ENCODE measurements around the gene RFC2. TPM values are rescaled to one million over a fixed set of nuclear protein-coding genes. Genes with fewer than 3 reads are reported as not detected.

Gene RFC2
- total RNA-seq, 4 donors from 2014 or later = 8.2 to 15.2 (median 12.7) TPM

DNA sequence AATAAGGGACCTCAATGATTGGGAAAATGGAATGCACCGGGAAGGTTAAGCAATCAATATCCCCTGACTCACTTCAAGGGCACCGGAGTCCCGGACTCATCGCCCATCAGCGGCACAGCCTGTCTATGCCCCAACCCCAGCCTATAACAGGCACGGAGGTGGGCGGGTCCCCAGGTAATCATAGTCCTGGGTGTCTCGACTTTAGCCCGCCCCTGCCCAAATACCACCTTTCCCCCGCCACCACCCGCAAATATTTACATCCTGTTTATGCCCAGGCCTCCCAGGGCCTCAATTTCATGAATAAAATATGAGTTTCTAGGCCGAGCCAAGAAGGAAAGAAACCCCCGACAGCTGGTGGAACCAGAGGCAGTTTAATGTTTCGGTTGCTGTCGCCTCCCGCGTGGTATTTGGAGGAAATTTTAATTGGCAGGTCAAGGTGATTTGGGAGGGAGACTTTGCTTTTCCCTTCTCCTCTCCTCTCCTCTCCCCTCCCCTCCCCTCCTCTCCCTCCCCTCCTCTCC is 15.6 kb upstream of the RFC2 start:
- ATAC-seq (peak in 1 of 2 donors; percentile 41), DNase-seq (peak in 1 of 2 donors; percentile 15)
- Histone ChIP-seq H3K27ac (peak overlapping the region in 2 of 4 donors; percentile 34 to 55), H3K27me3 (no peaks in the 10 kb centered on the region), H3K36me3 (no peaks in the 10 kb centered on the region), H3K4me1 (peaks cover 0 to 5% of the 10 kb centered on the region in 2 donors), H3K4me3 (peak overlapping the region; percentile 57 to 68 (median 62)), H3K9me3 (no peaks in the 10 kb centered on the region)
- intact Hi-C loops (cut with DNase I; ENCODE audit: low total_unique reads) = loop anchor here (1.0 kb wide), 1 partner anchor 19 kb away; the partner anchor contains the start of gene CLIP2
- in situ Hi-C loops (cut with MboI; ENCODE audit: low sequenced_read_pairs in 4 of 4) = no loop called here
- TF ChIP-seq, protein P1, sequence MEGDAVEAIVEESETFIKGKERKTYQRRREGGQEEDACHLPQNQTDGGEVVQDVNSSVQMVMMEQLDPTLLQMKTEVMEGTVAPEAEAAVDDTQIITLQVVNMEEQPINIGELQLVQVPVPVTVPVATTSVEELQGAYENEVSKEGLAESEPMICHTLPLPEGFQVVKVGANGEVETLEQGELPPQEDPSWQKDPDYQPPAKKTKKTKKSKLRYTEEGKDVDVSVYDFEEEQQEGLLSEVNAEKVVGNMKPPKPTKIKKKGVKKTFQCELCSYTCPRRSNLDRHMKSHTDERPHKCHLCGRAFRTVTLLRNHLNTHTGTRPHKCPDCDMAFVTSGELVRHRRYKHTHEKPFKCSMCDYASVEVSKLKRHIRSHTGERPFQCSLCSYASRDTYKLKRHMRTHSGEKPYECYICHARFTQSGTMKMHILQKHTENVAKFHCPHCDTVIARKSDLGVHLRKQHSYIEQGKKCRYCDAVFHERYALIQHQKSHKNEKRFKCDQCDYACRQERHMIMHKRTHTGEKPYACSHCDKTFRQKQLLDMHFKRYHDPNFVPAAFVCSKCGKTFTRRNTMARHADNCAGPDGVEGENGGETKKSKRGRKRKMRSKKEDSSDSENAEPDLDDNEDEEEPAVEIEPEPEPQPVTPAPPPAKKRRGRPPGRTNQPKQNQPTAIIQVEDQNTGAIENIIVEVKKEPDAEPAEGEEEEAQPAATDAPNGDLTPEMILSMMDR (IDR thresholded peaks at IDR 0.05 in 4 of 5, conservative IDR thresholded peaks at IDR 0.05 in 1 of 5) = no peak
- no peak for TF ChIP-seq POLR2A (IDR thresholded peaks at IDR 0.05)

DNA sequence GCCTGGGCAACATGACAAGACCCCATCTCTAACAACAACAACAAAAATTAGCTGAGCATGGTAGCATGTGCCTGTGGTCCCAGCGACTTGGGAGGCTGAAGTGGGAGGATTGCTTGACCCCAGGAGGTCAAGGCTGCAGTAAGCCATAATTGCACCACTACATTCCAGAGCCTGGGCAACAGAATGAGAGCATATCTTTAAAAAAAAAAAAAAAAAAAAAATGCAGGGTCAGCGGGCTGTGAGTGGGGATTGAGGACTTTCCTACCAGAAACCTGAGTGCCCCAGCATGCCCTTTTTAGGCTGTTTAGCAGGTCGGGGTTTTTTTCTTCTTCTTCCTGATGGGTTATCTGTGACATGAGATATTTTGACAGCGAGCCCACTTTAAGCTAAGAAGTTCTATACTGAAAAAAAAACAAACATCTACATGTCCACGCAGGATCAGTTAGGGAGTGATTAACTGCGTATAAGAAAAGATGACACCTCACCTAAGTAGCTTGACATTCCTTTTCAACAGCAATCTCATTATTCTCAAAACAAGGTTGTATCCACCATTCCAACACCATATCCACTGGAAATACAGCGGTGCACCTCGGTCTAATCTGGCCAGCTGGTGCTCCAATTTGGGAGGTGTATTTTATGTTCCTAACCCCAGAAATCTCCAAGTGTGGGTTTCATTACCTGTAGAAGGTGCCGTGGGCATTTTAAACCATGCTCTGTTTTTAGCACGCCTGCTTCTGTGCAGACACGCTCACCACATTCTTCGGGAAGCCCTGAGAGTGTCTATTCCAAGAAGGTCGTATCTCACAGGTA is 13.8 kb upstream of the RFC2 start:
- in situ Hi-C loops (cut with MboI; ENCODE audit: low sequenced_read_pairs in 4 of 4) (no loop called here), intact Hi-C loops (cut with DNase I; ENCODE audit: low total_unique reads) (no loop called here)
- ATAC-seq = no peak
- no peak for DNase-seq
- TF ChIP-seq, protein P1 (IDR thresholded peaks at IDR 0.05 in 4 of 5, conservative IDR thresholded peaks at IDR 0.05 in 1 of 5) = no peak
- TF ChIP-seq POLR2A (IDR thresholded peaks at IDR 0.05) = no peak
- no peak overlapping the region for H3K27ac ChIP-seq
- no peaks in the 10 kb centered on the region for H3K36me3 ChIP-seq
- H3K4me1 ChIP-seq = peaks cover 0 to 5% of the 10 kb centered on the region in 2 donors
- H3K9me3 ChIP-seq = no peaks in the 10 kb centered on the region
- H3K27me3 ChIP-seq = no peaks in the 10 kb centered on the region
- no peak overlapping the region for H3K4me3 ChIP-seq

DNA sequence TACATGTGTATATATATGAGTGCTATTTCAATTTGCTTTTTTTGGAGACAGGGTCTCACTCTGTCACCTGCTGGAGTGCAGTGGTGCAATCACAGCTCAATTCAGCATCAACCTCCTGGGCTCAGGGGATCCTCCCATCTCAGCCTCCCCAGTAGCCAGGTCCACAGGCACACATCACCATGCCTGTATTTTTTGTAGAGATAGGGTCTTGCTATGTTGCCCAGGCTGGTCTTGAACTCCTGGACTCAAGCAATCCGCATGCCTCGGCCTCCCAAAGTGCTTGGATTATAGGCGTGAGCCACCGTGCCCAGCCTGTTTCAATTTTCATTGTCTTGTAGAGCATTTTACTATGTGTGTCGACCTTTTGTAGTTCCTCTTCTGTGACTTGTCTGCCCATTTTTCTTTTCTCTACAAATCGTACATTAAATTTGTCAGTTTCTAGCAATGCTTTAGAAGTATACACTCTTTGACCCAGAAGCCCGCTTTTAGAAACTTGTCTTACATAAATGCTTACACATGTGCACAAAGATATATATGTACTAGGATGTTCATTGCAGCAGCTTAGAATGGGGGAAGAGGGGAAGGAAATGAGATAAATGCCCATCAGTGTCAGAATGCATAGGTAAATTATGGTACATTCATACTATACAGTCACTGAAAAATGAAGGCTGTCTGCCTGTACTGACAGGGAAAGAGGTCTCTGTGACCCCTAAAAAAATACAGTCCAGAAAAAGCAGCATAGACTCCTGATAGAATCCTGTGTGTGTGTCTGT is 12.2 kb upstream of the RFC2 start:
- DNase-seq = no peak
- ATAC-seq = no peak
- in situ Hi-C loops (cut with MboI; ENCODE audit: low sequenced_read_pairs in 4 of 4) = no loop called here
- no peaks in the 10 kb centered on the region for H3K36me3 ChIP-seq
- no peaks in the 10 kb centered on the region for H3K9me3 ChIP-seq
- no peaks in the 10 kb centered on the region for H3K4me1 ChIP-seq
- H3K27me3 ChIP-seq = no peaks in the 10 kb centered on the region
- TF ChIP-seq POLR2A (IDR thresholded peaks at IDR 0.05) = no peak
- TF ChIP-seq, protein P1 (IDR thresholded peaks at IDR 0.05 in 4 of 5, conservative IDR thresholded peaks at IDR 0.05 in 1 of 5) = no peak
- no peak overlapping the region for H3K4me3 ChIP-seq
- no peak overlapping the region for H3K27ac ChIP-seq
- intact Hi-C loops (cut with DNase I; ENCODE audit: low total_unique reads) = no loop called here

DNA sequence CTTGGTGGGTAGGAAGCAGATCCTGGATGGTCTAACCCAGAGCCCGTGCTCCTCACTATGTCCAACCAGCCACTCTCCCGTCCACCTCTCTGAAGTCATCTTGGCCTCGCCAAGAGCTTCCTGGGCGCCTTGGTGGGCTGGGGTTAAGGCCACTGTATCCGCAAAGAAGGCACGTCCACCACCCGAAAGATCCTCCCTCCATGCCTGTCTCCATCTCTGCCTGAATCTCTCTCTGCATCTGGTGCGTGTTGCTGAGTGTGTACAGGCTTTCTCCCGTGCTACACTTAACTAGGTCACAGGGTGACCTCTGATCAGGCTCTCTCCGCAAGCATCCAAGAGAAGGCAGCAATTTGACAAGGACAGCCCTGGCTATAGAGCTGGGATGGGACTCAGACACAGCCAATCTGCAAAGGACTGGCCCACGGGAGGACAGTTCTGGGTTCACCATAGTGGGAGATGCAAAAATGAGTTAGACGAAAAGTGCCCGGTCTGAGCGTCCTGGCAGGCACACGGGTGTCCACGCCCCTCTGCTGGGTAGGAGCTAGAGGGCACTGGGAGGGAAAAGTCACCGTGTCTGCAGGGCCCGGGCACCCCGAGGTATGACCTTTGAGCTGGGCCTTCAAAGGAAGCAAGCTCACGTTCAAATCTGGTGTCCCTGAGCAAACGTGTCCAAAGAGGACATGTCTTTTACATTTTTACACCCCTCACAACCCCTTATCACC is 9.4 kb upstream of the RFC2 start:
- Histone ChIP-seq H3K27me3 (no peaks in the 10 kb centered on the region), H3K4me1 (no peaks in the 10 kb centered on the region), H3K4me3 (no peak overlapping the region), H3K9me3 (no peaks in the 10 kb centered on the region), H3K27ac (no peak overlapping the region), H3K36me3 (no peaks in the 10 kb centered on the region)
- DNase-seq (no peak), ATAC-seq (no peak)
- TF ChIP-seq, protein P1 (IDR thresholded peaks at IDR 0.05 in 4 of 5, conservative IDR thresholded peaks at IDR 0.05 in 1 of 5) = no peak
- TF ChIP-seq POLR2A (IDR thresholded peaks at IDR 0.05) = no peak
- intact Hi-C loops (cut with DNase I; ENCODE audit: low total_unique reads) (no loop called here), in situ Hi-C loops (cut with MboI; ENCODE audit: low sequenced_read_pairs in 4 of 4) (no loop called here)
